Memory B cell (primary cell): ENCODE measurements around the gene PITPNB.

Source experiments
- ATAC-seq: fragments of 150-1000 bp; cut with Tn5 transposase; 2 replicates; pipeline ENCODE4 v1.10.0; 2021; ENCODE audit warnings: low read depth, mild to moderate bottlenecking, moderate library complexity
- DNase-seq, 2 donors: peaks; one replicate each; pipeline ENCODE4 v3.0.0; 2022; ENCODE audit warnings: low spot score in 2 of 2
- H3K27ac Mint-ChIP-seq: one replicate; pipeline ENCODE4 v1.8.0; 2022; ENCODE audit warnings: mild to moderate bottlenecking, moderate library complexity, mixed read lengths
- H3K27me3 Mint-ChIP-seq: one replicate; pipeline ENCODE4 v1.8.0; 2022; ENCODE audit warnings: mixed read lengths
- H3K36me3 Mint-ChIP-seq: one replicate; pipeline ENCODE4 v1.8.0; 2022; ENCODE audit warnings: mild to moderate bottlenecking, mixed read lengths
- H3K4me1 Mint-ChIP-seq: one replicate; pipeline ENCODE4 v1.8.0; 2022; ENCODE audit warnings: mixed read lengths
- H3K4me3 Mint-ChIP-seq: one replicate; pipeline ENCODE4 v1.8.0; 2022; ENCODE audit warnings: mild to moderate bottlenecking, moderate library complexity, mixed read lengths
- H3K9me3 Mint-ChIP-seq: one replicate; pipeline ENCODE4 v1.8.0; 2022; ENCODE audit warnings: mixed read lengths

PITPNB gene

GRCh38 chr22:27834364-27835185 is 84.5 kb downstream of the PITPNB start:
- no peak for ATAC-seq
- H3K27ac Mint-ChIP-seq: no peak overlapping the region
- peaks cover 11% of the 10 kb centered on the region for H3K36me3 Mint-ChIP-seq

GRCh38 chr22:27833803-27834202 is 85.3 kb downstream of the PITPNB start:
- Mint-ChIP-seq H3K4me3 (no peak overlapping the region), H3K4me1 (no peaks in the 10 kb centered on the region), H3K9me3 (peaks cover 6% of the 10 kb centered on the region), H3K36me3 (peaks cover 9% of the 10 kb centered on the region), H3K27me3 (no peaks in the 10 kb centered on the region), H3K27ac (no peak overlapping the region)
- ATAC-seq: no peak
- no peak for DNase-seq

More at GRCh38 chr22:27834364-27835185, 84.5 kb downstream of the PITPNB start:
- no peaks in the 10 kb centered on the region for H3K4me1 Mint-ChIP-seq
- no peak for DNase-seq
- no peak overlapping the region for H3K4me3 Mint-ChIP-seq
- H3K27me3 Mint-ChIP-seq: no peaks in the 10 kb centered on the region
- peaks cover 6% of the 10 kb centered on the region for H3K9me3 Mint-ChIP-seq

GRCh38 chr22:27832606-27833005 is 86.5 kb downstream of the PITPNB start:
- ATAC-seq (no peak), DNase-seq (no peak)
- no peak overlapping the region for H3K27ac Mint-ChIP-seq
- H3K36me3 Mint-ChIP-seq: peaks cover 6% of the 10 kb centered on the region
- H3K4me3 Mint-ChIP-seq: no peak overlapping the region
- H3K4me1 Mint-ChIP-seq: no peaks in the 10 kb centered on the region
- H3K9me3 Mint-ChIP-seq: peaks cover 5% of the 10 kb centered on the region
- no peaks in the 10 kb centered on the region for H3K27me3 Mint-ChIP-seq

- H3K27me3 Mint-ChIP-seq: no peaks in the 10 kb centered on the region
- no peak for DNase-seq
These were observed 89.4 kb downstream of the PITPNB start for GRCh38 chr22:27829620-27830019.

GRCh38 chr22:27827604-27828587 is 91.2 kb downstream of the PITPNB start:
- Mint-ChIP-seq H3K4me3 (no peak overlapping the region), H3K4me1 (no peaks in the 10 kb centered on the region), H3K36me3 (peaks cover 5% of the 10 kb centered on the region), H3K9me3 (no peaks in the 10 kb centered on the region), H3K27me3 (no peaks in the 10 kb centered on the region), H3K27ac (no peak overlapping the region)
- ATAC-seq (no peak), DNase-seq (no peak)

More at GRCh38 chr22:27829620-27830019, 89.4 kb downstream of the PITPNB start:
- no peak overlapping the region for H3K27ac Mint-ChIP-seq
- no peak for ATAC-seq
- H3K9me3 Mint-ChIP-seq: no peaks in the 10 kb centered on the region
- no peak overlapping the region for H3K4me3 Mint-ChIP-seq
- H3K4me1 Mint-ChIP-seq: no peaks in the 10 kb centered on the region
- peaks cover 5% of the 10 kb centered on the region for H3K36me3 Mint-ChIP-seq

- ATAC-seq: no peak
- Mint-ChIP-seq H3K27ac (no peak overlapping the region), H3K27me3 (no peaks in the 10 kb centered on the region), H3K9me3 (no peaks in the 10 kb centered on the region), H3K36me3 (peaks cover 5% of the 10 kb centered on the region), H3K4me1 (no peaks in the 10 kb centered on the region), H3K4me3 (no peak overlapping the region)
- no peak for DNase-seq
These were observed 93.9 kb downstream of the PITPNB start for GRCh38 chr22:27825174-27825573.

- Mint-ChIP-seq H3K27me3 (no peaks in the 10 kb centered on the region), H3K4me1 (no peaks in the 10 kb centered on the region), H3K36me3 (peaks cover 5% of the 10 kb centered on the region), H3K27ac (no peak overlapping the region), H3K4me3 (no peak overlapping the region), H3K9me3 (no peaks in the 10 kb centered on the region)
- DNase-seq (no peak), ATAC-seq (no peak)
These were observed 95.8 kb downstream of the PITPNB start for GRCh38 chr22:27823221-27823620.

- H3K4me3 Mint-ChIP-seq: no peak overlapping the region
- no peak overlapping the region for H3K27ac Mint-ChIP-seq
- peaks cover 4% of the 10 kb centered on the region for H3K27me3 Mint-ChIP-seq
- ATAC-seq (no peak), DNase-seq (no peak)
- H3K9me3 Mint-ChIP-seq: no peaks in the 10 kb centered on the region
- no peaks in the 10 kb centered on the region for H3K4me1 Mint-ChIP-seq
- peaks cover 5% of the 10 kb centered on the region for H3K36me3 Mint-ChIP-seq
These were observed 97.9 kb downstream of the PITPNB start for GRCh38 chr22:27820896-27821866.

GRCh38 chr22:27816552-27816951 is 102.5 kb downstream of the PITPNB start:
- DNase-seq: no peak
- no peak for ATAC-seq
- Mint-ChIP-seq H3K9me3 (no peaks in the 10 kb centered on the region), H3K4me3 (no peak overlapping the region), H3K27me3 (peaks cover 4% of the 10 kb centered on the region), H3K36me3 (no peaks in the 10 kb centered on the region), H3K4me1 (no peaks in the 10 kb centered on the region), H3K27ac (no peak overlapping the region)

GRCh38 chr22:27815826-27816530 is 103.1 kb downstream of the PITPNB start:
- DNase-seq: no peak
- Mint-ChIP-seq H3K36me3 (no peaks in the 10 kb centered on the region), H3K4me1 (no peaks in the 10 kb centered on the region), H3K27ac (no peak overlapping the region), H3K9me3 (no peaks in the 10 kb centered on the region), H3K27me3 (peaks cover 5% of the 10 kb centered on the region), H3K4me3 (no peak overlapping the region)
- no peak for ATAC-seq

- H3K9me3 Mint-ChIP-seq: no peaks in the 10 kb centered on the region
These were observed 104.1 kb downstream of the PITPNB start for GRCh38 chr22:27814993-27815392.

GRCh38 chr22:27811778-27812177 is 107.3 kb downstream of the PITPNB start:
- Mint-ChIP-seq H3K27ac (no peak overlapping the region), H3K27me3 (peaks cover 5% of the 10 kb centered on the region), H3K4me3 (no peak overlapping the region), H3K36me3 (no peaks in the 10 kb centered on the region), H3K4me1 (no peaks in the 10 kb centered on the region), H3K9me3 (no peaks in the 10 kb centered on the region)
- ATAC-seq (no peak), DNase-seq (no peak)

More at GRCh38 chr22:27814993-27815392, 104.1 kb downstream of the PITPNB start:
- ATAC-seq (no peak), DNase-seq (no peak)
- Mint-ChIP-seq H3K36me3 (no peaks in the 10 kb centered on the region), H3K4me1 (no peaks in the 10 kb centered on the region), H3K4me3 (no peak overlapping the region), H3K27ac (no peak overlapping the region), H3K27me3 (peaks cover 5% of the 10 kb centered on the region)

GRCh38 chr22:27810609-27811151 is 108.4 kb downstream of the PITPNB start:
- H3K36me3 Mint-ChIP-seq: no peaks in the 10 kb centered on the region
- H3K27ac Mint-ChIP-seq: no peak overlapping the region
- H3K9me3 Mint-ChIP-seq: no peaks in the 10 kb centered on the region
- no peaks in the 10 kb centered on the region for H3K4me1 Mint-ChIP-seq
- DNase-seq (no peak), ATAC-seq (no peak)
- peaks cover 8% of the 10 kb centered on the region for H3K27me3 Mint-ChIP-seq
- no peak overlapping the region for H3K4me3 Mint-ChIP-seq
